NCI-H1694 treated with DMSO at 0.1 percent for 48 hours (cell line): ENCODE measurements around the gene VEZF1.

ENCODE experiments used
- DNase-seq: peaks from one replicate; lab custom pipeline; 2025; lab: John Stamatoyannopoulos, UW

The VEZF1 gene

DNA sequence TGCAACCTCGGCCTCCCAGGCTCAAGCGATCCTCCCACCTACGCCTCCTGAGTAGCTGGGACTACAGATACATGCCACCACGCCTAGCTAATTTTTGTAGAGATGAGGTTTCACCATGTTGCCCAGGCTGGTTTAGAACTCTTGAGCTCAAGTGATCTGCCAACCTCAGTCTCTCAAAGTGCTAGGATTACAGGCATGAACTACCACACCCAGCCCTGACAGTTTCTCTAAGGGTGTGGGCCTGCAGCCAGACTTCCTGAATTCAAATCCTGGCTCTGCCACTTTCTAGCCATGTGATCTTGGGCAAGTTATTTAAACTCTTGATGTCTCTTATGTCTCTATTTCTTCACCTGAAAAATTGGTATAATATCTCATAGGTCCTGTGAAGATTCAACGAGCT, 38.4 kb downstream of the VEZF1 start:
- no peak for DNase-seq

DNA sequence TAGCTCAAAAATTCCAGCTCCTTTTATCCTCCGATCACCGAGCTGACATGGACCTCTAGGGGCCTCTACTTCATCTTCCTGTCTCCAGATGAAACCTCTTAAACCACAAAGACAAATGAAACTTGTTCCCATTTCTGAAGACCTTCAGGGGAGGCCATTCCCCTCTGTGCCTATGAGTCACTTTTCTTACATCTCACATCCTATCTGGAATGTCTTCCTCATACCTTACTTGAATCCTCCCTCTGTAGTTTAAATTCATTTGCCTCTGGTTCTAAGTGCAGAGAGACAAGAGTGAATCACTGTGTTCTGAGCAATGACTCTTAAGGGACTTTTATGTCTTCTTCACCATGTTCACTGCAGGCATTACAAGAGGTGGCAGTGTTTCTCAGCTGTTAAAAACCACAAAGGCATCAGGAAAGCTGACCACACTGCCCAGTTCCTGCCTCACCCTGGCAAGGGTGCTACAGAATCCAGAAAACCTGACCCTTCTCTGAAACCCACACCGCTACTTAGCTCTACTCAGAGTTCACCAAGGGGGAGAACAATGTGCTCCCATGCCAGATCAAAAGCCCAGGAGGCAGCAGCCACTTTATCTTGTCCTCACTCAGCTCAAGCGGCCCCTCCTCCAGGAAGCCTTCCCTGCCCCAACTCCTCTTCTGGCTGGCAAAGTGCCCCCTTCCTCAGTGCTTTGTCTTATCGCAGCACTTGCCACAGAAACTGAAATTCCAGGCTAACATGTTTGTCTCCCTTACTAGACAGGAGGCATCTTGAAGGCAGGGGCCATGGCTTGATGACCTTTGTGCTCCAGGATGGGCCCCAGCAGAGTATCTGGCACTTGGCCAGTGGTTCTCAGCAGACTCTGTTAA, 39.3 kb downstream of the VEZF1 start:
- no peak for DNase-seq

DNA sequence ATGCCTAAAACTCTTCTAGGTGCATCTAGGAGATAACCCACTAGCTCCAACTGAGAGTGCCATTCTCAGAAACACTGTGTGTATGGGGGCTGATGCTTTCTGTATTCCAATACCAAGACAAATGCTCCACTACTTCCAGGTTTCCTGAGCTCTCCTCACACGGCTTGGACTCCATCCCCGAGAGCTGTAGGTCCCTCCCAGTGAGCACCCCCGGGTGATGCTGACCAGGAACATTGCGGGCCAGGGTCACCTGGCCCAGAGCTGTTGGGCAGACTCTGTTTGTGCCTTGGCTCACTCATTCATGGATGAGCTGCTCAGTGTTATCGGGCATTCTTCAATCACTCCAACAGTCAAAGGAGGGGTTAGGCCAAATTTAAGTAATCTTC, 39.9 kb downstream of the VEZF1 start:
- no peak for DNase-seq

DNA sequence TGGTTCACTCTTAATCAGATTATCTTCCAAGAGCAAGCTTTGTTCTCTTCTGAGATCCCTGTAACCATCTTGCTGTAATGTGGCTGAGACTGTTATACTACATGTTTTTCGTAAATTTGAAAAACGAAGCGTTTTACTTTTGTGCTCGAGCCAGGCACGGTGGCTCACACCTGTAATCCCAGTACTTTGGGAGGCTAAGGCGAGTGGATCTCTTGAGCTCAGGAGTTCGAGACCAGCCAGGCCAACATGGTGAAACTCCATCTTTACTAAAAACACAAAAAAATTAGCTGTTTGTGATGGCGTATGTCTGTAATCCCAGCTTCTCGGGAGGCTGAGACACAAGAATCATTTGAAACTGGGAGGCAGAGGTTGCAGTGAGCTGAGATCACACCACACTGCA, 40.7 kb downstream of the VEZF1 start:
- no peak for DNase-seq

DNA sequence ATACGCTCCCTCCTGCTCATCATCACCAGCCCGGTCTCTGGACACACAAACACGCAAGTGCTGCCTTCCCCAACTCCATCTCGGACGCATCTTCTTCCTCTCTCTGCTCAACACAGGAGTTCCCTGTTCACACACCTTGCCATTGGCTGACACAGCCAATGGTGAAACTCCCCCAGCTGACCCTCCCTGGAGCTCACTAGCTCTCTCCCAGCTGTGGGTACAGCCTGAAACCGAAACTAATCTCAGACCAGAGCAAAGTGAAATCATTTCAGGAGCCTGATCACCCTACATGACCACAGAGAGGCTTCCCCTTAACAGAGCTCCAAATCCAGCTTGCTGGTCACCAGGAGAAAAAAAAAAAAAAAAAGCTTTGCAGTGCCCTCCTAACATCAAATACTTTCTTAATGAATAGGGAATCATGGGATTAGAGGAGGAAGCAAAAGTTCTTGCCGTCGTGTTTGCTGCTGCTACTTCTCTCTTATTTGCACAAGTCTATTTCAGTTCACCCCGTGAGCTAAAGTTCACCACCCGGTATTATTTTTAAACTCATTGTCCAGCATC, 41.2 kb downstream of the VEZF1 start:
- no peak for DNase-seq

DNA sequence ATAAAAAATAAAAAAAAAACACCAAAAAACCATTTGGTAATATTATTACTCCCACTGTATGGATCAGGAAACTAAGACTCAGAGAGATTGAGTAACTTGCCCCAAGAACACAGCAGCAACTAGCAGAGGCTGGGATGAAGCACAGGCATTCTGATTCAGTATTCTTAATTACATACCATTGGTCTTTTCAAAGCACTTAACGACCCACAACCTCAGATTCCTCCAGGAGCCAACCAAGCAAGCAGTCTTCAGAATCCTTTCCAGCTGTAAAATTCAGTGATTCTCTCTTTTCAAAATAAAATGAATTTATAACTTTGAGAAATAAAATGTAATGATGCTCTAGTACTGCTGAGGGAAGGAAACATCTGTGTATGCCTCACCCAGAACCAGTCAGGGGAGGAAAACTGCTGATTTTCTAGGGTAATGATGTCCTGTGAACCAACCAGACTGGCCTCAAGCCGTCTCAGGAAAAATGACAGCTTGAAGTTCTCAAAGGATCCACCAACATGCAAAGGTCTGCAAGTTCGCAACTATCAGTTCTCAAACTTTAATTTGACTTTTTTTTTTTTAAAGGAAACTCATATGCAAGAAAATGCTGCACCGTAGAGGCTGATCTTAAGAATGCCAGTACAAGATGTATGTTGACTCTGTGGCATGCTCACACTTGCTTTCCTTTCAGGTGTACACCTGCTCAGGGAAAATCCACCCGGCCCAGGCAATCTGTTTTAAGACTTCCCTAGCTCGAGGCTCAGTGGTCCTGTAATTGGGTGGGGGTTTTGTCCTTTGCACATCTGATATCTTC, 41.9 kb downstream of the VEZF1 start:
- DNase-seq, result no peak

DNA sequence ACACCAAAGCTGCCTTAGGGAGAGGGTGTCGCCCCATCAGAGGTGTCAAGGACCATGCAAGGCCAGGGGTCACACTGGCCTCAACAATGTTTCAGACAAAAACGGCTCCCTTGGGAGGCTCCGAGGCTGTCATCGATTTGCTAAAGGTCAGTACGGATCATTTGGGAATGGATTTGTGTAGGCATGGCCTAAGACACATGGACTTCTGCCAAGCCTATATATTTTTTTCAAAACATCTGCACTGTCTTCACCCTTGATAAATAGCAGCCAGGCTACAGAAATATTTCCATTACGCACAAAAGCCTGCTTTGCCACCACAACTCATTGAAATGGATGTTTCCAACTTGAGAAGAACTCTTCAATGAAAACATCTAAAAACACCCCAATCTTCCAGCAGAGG, 43.1 kb downstream of the VEZF1 start:
- DNase-seq, result no peak

DNA sequence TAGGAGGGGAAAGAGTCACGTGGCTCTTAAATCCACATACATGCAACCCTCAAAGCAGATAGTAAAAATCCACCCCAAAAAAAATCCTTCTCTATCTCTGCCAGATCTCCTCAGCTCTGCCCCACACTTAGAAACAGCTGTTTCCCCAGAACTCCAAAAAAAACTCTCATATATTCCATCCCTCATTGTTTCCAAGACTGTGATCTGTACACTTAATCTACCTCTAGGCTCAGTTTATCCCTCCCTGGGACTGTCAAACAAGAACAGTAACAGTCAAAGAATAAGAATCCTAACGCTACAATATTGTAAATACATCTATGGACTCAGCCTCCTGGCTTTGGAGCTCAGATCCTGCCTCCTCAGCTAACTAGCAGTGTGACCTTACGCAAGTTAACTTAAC, 44.4 kb downstream of the VEZF1 start:
- DNase-seq, result no peak

DNA sequence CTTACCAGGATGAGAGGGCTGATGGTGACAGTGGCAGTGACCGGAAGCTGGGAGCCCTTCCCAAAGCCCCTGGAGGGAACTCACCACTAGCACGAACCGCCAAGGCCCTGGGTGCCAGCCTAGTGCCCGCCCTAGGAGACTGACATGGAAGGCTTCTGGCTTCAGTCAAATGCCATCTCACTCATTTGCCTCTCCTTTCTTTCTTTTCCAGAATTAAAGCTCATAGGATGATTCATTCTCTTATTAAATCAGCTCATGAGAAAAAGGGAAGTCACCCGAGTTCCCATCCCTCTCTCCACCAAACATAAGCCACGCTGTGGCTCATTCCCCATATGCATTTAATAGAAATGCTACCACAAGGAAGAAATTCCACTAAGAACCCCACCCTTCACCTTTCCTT, 44.9 kb downstream of the VEZF1 start:
- no peak for DNase-seq

DNA sequence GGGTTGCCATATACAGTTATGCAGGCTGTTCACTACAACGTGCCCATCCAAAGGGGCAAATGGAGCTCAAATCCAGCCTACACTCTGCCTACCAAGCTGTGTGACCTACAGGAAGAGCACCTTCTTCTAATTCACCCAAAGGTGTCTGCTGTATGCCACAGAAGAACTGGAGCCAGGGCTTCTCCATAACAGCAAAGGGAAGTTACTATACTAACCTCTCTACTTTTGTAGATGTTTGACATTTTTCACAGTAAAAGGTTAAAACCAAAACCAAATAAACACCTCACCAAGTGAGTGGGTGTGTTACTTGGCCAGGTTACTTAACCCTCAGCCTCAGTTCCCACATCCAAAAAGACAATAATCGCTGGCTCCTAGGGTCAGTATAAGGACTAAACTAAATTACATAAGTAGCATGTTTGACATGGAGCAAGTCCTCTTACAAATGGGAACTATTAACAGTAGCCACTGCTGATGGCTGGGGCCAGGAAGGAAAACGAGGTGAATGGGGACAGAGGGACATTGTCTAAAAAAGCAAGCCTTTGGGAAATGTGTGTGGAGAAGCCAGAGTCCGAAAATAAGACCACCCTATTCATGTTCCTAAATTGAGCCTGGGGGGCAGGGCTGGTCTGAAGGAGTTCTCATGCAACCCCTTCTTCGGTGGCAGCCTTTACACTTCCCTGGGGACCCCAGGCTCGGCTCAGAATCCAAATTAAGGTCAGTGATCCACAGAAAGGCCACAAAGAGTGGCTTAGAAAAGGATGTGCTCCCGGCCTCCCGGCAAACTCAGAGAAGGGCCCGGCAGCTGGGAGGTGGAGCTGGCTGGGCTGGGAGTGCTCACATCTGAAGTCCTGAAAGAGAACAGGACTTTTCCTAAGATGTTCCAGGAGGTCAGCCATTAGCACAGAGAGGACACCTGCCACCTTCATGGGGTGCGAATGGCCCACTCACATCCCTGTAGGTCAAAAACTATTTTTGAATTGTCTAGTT, 46.4 kb downstream of the VEZF1 start:
- DNase-seq, result no peak

DNA sequence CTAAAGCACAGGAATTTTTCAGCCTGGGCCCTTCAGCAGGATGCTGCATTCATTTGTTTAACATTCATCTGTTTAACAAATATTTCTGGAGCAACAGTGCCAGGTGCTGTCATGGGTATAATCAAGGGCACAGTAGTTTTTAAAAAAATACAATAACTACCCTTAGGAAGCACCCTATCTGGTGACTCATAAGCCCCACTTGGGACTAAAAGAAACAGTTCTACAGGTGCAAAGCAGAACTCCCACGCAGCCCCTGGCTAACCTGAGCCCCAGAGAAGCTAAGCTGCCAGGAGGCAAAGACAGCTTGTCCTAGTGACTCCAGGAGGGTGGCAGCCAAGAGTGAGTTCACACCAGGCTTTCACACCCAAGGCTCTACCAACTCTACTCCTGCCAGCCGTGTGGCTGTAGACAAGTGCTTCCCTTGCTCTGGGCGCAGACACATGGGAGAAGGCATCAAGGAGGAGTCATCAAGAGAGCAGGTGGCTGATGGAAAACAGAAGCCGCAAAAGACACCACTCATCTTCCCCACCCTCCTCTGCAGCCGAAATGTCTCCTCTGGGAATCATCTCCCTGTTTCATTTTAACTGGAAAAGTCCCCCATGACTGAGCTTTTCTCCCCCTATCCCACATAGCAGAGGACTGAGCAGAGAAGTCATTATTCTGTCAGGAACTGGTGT, 47.3 kb downstream of the VEZF1 start:
- no peak for DNase-seq

DNA sequence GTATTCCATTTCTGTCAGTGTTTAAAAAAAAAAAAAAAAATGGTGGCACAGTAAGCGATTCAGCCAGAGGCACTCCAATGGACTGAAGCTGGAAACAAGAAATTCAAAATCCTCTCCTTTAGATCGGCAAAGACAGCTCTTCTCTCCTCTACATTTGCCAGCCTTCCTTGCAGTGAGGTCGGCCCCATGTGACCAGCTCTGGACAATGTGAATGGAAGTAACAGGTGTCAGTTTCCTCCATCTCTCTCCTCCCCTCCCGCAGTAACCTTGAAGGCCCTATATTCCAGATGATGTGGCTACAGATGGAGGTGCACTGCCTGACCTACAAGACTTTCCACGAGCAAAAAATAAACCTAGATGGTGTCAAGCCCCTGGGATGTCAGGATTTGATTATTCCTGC, 47.8 kb downstream of the VEZF1 start:
- DNase-seq, result no peak

DNA sequence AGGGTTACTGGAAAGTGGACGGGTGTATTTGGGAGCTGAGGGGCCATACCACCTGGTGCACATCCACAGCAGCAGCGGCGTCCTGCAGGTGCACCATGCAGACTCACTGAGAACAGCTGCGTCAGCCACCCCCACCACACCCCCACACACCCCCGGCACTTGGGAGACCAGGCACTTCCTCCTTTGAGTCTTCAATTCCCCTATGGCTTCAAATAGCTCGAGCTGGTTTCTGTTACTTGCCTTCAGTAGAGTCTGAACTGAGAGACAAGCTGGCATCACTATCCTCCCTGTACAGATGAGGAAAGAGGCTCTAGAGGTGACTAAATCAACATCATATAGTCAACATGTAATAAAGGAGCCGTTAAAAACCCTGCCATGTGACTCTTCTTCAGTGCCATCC, 48.3 kb downstream of the VEZF1 start:
- DNase-seq, result no peak

DNA sequence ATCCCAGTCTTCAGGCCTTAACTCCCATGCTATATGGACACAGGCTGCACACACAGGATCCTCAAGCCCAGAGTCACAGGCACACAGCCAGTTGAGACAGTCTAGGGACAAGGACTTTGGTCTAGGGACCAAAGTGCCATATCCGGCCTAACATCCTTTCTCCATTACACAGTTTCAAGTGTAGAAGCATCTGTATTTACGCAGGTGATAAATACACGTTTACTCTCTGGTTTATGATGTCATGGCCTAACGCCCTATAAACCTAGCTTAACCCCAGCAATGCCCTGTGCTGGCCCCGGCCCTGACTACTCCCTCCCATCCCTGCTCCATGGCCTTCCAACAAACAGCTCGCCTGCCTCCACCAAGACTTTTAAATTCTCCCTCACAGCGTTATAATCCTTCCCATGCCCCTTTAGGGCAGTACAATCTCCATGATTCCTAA, 50.0 kb downstream of the VEZF1 start:
- no peak for DNase-seq

DNA sequence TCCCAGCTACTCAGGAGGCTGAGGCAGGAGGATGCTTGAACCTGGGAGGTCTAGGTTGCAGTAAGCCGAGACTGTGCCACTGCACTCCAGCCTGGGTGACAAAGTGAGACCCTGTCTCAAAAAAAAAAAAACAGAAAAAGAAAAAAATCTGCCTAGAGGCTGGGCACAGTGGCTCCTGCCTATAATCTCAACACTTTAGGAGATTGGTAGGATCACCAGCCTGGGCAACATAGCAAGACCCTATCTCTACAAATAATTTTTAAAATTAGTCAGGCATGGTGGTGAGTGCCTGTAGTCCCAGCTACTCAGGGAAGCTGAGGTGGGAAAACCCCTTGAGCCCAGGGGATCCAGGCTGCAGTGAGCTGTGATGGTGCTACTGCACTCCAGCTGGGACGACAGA, 50.6 kb downstream of the VEZF1 start:
- DNase-seq, result no peak

DNA sequence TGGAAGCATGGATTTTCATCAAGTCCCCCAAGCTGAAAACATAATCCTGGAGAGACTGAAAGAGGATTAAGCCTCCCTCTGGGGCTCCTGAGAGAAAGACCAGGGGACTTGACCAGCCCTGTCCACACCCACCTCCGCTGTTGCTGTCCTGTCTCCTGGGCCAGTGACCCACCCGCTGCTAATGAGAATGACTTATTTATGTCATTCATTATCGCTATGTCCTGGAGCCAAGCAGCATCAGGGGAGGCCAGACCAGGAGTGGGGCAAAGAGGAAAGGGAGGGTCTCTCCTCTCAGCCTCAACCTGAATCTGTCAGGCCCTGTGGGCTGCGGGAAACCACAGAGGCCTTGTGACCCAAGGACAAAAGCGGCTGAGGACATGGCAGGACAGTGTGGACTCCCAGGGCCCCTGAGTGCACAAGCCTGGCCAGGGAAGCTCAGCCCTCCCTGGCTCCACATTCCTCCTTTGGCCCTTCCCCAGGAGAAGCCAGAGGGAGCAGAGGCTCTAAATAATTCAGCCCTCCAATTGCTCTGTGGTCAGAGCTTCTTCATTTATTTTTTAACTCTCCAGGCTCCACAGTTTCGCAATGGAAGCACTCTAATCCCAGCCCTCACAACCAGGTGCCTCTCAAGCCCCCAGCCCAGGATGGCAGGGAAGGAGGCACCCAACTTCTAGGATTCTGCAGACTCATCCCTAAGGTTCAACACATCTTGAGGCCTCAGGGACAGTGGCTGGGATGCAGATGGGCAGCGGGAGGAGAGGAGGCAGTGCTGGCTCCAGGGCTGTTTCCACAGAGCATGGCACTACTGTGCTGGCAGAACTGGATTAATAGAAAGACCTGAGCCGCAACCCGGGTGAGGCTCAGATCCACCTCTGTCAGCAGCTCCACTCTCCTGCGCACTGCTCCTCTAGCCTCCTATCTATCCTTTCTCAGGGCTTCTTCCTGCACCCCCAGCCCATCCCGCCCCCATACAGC, 51.9 kb downstream of the VEZF1 start:
- DNase-seq, result no peak

DNA sequence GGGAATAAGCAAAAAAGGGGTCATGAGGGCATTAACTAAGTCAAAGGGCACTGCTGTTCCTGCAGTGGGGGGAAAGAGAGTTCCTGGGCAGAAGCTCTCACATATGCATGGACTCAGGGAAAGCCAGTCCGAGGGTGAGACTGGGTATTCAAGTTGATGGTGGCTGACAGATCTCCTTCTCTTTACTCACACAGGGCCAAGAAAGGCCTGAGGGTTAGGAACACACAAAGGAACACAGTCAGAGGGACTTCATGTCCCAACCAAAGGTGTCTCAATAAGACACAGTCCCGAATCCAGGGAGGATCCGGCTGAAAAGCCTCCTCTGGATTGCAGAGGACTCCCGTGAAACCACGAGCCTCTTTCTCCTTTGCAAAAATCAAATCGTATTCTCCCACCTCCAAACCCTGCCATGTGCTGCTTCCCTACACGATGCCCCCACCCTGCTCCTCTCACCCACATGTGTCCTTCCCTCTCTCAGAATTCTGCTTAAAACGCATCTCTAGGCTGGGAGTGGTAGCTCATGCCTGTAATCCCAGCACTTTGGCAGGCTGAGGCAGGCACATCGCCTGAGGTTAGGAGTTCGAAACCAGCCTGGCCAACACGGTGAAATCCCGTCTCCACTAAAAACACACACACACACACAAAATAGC, 56.4 kb downstream of the VEZF1 start:
- no peak for DNase-seq

DNA sequence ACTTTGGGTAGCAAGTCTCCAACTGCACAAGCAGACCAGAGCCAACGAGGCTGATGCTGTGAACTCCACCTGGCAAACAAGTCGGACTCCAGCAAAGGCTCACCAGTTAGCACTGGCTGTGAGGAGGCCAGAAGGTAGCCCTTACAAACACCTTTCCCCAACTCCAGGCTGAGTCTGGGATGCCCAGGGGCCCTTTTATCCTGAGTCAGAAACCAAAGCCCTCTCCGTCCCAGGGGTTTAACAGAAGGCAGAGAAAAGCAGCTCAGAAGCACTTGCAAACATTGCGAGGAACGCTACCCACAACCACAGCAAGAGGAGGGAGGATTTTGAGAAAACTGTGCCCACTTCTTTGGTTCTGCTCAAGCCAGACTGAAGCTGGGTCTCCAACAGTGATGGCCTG, 57.8 kb downstream of the VEZF1 start:
- DNase-seq, result no peak

DNA sequence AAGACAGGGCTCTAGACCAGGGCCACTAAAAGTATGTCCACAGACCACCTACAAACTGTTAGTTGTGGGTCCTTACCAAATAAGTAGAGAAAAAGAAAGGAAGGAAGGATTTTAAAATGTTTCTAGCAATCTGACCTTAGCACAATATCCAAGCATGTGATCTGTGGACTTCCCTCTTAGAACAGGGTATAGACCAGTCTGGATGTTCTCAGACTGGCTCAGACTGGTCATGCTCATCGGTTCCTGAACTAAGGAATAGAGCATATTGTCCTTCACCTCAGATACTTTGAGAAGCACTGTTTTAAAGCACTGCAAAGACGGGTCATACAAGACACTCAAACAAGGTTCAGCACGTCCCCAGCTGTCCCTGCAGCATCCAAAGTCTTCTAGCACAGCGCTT, 58.7 kb downstream of the VEZF1 start:
- no peak for DNase-seq

DNA sequence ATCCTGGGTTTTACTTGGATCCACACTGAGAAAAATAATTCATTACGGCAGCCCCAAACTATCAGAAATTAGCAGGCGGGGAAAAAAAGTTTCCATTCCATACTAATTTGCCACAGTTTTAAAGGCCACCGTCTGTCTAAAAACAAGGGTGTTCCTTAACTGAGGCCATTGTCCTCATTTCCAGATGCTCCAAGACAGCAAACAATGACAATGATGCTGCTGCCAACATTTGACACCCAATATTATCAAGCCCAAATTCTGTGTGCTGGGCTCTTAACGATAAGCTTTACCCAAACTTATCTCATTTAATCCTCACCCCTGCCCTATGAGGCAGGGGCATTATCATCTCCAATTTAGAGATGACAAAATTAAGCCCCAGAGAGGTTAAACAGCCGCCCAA, 59.1 kb downstream of the VEZF1 start:
- no peak for DNase-seq
